Prostate gland (tissue), 2 donors: ENCODE results near the gene TBCK. TPM values are rescaled to one million over a fixed set of nuclear protein-coding genes. Genes with fewer than 3 reads are reported as not detected.

Experiments
- DNase-seq: peaks from one replicate; pipeline ENCODE4 v3.0.0-alpha.2; 2019; ENCODE audit warnings: low spot score
- H3K27ac ChIP-seq, 2 donors: fragments of 200-600 bp; sonication (generic); 2 replicates each; pipeline ENCODE4 v1.5.1; 2017 to 2019
- H3K27me3 ChIP-seq: fragments of 200-600 bp; sonication (generic); replicated peaks from 2 replicates; pipeline ENCODE4 v1.5.1; 2019; ENCODE audit not compliant: insufficient read depth
- H3K36me3 ChIP-seq, 2 donors: fragments of 200-600 bp; sonication (generic); 1 replicate in 1 of 2; 2 replicates in 1 of 2; pipeline versions ENCODE4 v1.5.1 to v1.8.1; 2017 to 2019
- H3K4me1 ChIP-seq: fragments of 200-600 bp; sonication (generic); replicated peaks from 2 replicates; pipeline ENCODE4 v1.5.1; 2019
- H3K4me3 ChIP-seq, 2 donors: fragments of 200-600 bp; sonication (generic); 2 replicates each; pipeline ENCODE4 v1.5.1; 2017 to 2019
- H3K9me3 ChIP-seq: fragments of 200-600 bp; sonication (generic); 2 replicates; pipeline ENCODE4 v1.5.1; 2017
- POLR2A ChIP-seq: fragments of 450-650 bp; IDR thresholded peaks from one replicate; pipeline ENCODE4 v1.6.1; 2016; ENCODE audit warnings: antibody characterized with exemption, mild to moderate bottlenecking
- POLR2AphosphoS5 ChIP-seq: sonication (generic); formaldehyde crosslinking; IDR thresholded peaks from one replicate; pipeline ENCODE4 v1.6.1; 2017; ENCODE audit warnings: antibody characterized with exemption
- WGBS: methylation state at CpG from one replicate; pipeline ENCODE4 v1.1.5; 2018; 5-methylcytosine and 5-hydroxymethylcytosine counted together
- intact Hi-C: fragments of 100-400 bp; cut with DNase I; formaldehyde crosslinking; loops from one replicate; pipeline ENCODE4 v1.14.2; 2022
- total RNA-seq, 2 donors: library from RNA; depleted of rRNA; stranded (reverse); fragments of >200 nt; gene quantifications; one replicate each; pipeline ENCODE4 v1.1.0, GENCODE V29; 2016
- TF ChIP-seq, protein P1 (sequence below), 4 experiments: fragments of 200-600 bp in 2 of 4; fragments of 450-650 bp in 2 of 4; sonication (generic) in 2 of 4; IDR thresholded peaks; 1 replicate in 3 of 4; 2 replicates in 1 of 4; pipeline ENCODE4 v1.5.1; 2016 to 2019; ENCODE audit warnings: antibody characterized with exemption in 4 of 4, mild to moderate bottlenecking in 2 of 4, moderate library complexity in 2 of 4

Gene TBCK
- total RNA-seq, 2 donors from 2014 or later, result 29.8 to 32.3 TPM

DNA sequence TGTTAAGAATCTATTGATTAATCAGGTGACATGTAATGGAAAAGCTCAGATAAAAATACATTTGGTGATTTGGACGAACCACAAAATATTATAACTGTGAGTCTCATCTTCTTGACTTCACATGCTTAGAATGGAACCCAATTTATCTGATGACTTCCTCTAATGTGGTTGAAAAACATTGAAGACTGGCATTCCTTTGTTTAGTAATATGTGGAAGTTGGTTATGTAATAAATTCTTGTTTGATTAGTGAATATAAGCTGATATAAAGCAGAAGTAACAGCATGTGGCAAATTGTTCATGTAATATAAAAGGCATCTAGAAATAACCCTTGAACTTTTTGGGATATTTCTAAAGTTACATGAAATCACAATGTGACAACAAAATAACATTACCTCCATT, 42.9 kb upstream of the TBCK start:
- DNase-seq, result no peak
- no peak overlapping the region for H3K27ac ChIP-seq
- intact Hi-C loops, result no loop called here
- no peaks in the 10 kb centered on the region for H3K4me1 ChIP-seq
- no peaks in the 10 kb centered on the region for H3K9me3 ChIP-seq
- TF ChIP-seq, protein P1, sequence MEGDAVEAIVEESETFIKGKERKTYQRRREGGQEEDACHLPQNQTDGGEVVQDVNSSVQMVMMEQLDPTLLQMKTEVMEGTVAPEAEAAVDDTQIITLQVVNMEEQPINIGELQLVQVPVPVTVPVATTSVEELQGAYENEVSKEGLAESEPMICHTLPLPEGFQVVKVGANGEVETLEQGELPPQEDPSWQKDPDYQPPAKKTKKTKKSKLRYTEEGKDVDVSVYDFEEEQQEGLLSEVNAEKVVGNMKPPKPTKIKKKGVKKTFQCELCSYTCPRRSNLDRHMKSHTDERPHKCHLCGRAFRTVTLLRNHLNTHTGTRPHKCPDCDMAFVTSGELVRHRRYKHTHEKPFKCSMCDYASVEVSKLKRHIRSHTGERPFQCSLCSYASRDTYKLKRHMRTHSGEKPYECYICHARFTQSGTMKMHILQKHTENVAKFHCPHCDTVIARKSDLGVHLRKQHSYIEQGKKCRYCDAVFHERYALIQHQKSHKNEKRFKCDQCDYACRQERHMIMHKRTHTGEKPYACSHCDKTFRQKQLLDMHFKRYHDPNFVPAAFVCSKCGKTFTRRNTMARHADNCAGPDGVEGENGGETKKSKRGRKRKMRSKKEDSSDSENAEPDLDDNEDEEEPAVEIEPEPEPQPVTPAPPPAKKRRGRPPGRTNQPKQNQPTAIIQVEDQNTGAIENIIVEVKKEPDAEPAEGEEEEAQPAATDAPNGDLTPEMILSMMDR (IDR thresholded peaks at IDR 0.05), result no peak
- TF ChIP-seq POLR2AphosphoS5 (no peak), POLR2A (no peak)
- 76% methylated on average over 1 of the region's 1 CpG for WGBS
- no peak overlapping the region for H3K4me3 ChIP-seq
- no peaks in the 10 kb centered on the region for H3K36me3 ChIP-seq
- H3K27me3 ChIP-seq, result no peaks in the 10 kb centered on the region

DNA sequence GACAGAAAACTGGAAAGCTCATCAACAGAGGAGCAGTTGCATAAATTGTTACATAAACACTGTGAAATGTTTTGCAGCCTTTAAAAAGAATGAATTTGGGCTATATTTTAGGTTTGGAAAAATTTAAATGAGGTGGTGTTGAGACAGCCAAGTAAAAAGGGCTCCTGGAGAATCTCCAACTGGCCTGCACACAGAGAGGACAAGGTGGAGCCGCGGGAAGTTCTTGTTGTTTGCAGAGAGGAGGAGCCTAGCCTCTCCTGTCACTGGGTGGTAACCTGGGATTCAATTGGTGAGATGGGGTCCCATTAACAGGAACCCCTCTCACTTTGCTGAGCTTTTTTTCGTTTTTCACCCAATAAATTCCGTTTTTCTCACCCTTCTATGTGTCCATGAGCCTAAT, 39.2 kb upstream of the TBCK start:
- no peak for TF ChIP-seq POLR2A
- no peak for TF ChIP-seq POLR2AphosphoS5
- TF ChIP-seq, protein P1 (IDR thresholded peaks at IDR 0.05), result no peak
- intact Hi-C loops, result no loop called here
- H3K27me3 ChIP-seq, result no peaks in the 10 kb centered on the region
- H3K9me3 ChIP-seq, result no peaks in the 10 kb centered on the region
- no peak overlapping the region for H3K27ac ChIP-seq
- WGBS, result 49% methylated on average over 4 of the region's 4 CpGs
- no peak overlapping the region for H3K4me3 ChIP-seq
- DNase-seq, result no peak
- no peaks in the 10 kb centered on the region for H3K4me1 ChIP-seq
- H3K36me3 ChIP-seq, result no peaks in the 10 kb centered on the region

DNA sequence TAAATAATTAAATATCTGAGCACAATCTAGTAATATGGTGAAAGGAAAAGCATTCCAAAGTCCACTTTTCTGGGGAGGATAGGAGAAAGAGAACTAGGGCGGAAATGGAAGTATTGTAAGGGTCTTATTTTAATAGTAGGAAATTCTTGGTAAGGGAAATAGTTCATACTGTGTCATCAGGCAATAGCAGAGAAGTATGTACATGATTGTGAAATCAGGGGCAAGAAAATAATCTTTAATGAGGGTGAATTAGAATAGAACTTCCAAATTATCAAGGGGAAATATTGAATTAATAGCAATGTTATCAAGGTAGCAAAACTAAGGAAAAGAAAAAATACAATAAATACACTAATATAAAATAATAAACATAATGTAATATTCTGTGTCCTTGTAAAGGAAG, 37.8 kb upstream of the TBCK start:
- Histone ChIP-seq H3K27ac (no peak overlapping the region), H3K4me1 (no peaks in the 10 kb centered on the region), H3K27me3 (no peaks in the 10 kb centered on the region), H3K9me3 (no peaks in the 10 kb centered on the region), H3K36me3 (no peaks in the 10 kb centered on the region), H3K4me3 (no peak overlapping the region)
- intact Hi-C loops, result no loop called here
- WGBS, result 94% methylated on average over 1 of the region's 1 CpG
- TF ChIP-seq POLR2AphosphoS5, result no peak
- TF ChIP-seq POLR2A, result no peak
- TF ChIP-seq, protein P1 (IDR thresholded peaks at IDR 0.05), result no peak
- DNase-seq, result no peak

DNA sequence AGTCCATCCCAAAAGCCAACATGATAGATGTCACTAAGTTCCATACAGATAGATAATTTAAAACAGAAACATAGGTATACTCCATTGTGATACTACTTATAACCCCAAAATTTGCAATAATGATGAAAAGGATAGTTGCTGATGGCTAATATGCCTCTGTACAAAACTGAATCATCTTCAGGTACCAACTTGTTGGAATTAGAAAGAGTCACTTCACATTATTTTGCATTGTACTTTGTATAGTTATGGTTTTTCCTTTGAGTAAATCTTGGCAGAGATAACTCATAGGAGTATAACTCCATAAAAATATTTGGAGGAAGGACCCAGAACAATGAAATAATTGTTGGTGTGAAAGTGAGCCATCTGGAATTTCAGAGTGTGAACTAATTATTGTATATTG, 35.0 kb upstream of the TBCK start:
- H3K27me3 ChIP-seq, result no peaks in the 10 kb centered on the region
- H3K4me3 ChIP-seq, result no peak overlapping the region
- DNase-seq, result no peak
- no peaks in the 10 kb centered on the region for H3K36me3 ChIP-seq
- H3K27ac ChIP-seq, result no peak overlapping the region
- TF ChIP-seq POLR2A (no peak), POLR2AphosphoS5 (no peak)
- TF ChIP-seq, protein P1 (IDR thresholded peaks at IDR 0.05), result no peak
- H3K9me3 ChIP-seq, result no peaks in the 10 kb centered on the region
- intact Hi-C loops, result no loop called here
- no peaks in the 10 kb centered on the region for H3K4me1 ChIP-seq

DNA sequence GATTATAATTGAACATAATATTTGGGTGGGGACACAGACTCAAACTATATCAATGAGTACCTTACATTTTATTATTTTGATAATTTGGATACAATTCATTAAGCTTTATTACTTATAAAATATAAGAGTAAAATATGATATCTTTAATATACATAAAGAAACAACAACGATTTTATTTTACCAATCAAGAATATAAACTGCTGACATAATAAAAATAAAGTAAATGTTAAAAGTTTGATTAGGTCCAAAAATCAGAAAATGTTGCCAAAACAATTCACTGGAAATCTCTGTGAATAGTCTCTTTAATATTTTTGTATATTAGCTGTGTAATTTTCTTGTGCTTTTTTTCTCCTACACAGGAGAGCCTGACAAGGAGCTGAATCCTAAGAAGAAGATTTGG, 31.2 kb upstream of the TBCK start:
- DNase-seq, result no peak
- WGBS, result 100% methylated on average over 1 of the region's 1 CpG

More for the DNA sequence above, 31.2 kb upstream of the TBCK start:
- no peak for TF ChIP-seq POLR2AphosphoS5
- TF ChIP-seq, protein P1 (IDR thresholded peaks at IDR 0.05), result no peak
- no peak for TF ChIP-seq POLR2A
- Histone ChIP-seq H3K27me3 (no peaks in the 10 kb centered on the region), H3K36me3 (no peaks in the 10 kb centered on the region), H3K4me1 (no peaks in the 10 kb centered on the region), H3K27ac (no peak overlapping the region), H3K4me3 (no peak overlapping the region), H3K9me3 (no peaks in the 10 kb centered on the region)
- intact Hi-C loops, result no loop called here
